Urinary bladder (tissue), 4 donors: ENCODE data around the gene PATJ. TPM values are rescaled to one million over a fixed set of nuclear protein-coding genes. Genes with fewer than 3 reads are reported as not detected.
"Not testable (repeated sequence)": the region's sequence is repeated elsewhere in the genome, so short reads cannot be mapped to it uniquely, and the experiment has no call there.

ENCODE experiments used
- DNase-seq: peaks from one replicate; pipeline ENCODE4 v3.0.0-alpha.2; 2015; ENCODE audit errors: extremely low spot score
- H3K27ac ChIP-seq: one replicate; pipeline ENCODE4 v1.5.1; 2013; ENCODE audit warnings: low read depth, mild to moderate bottlenecking, moderate library complexity
- H3K36me3 ChIP-seq: one replicate; pipeline ENCODE4 v1.6.1; 2013; ENCODE audit warnings: mild to moderate bottlenecking, moderate library complexity; ENCODE audit not compliant: insufficient read depth
- H3K4me1 ChIP-seq: one replicate; pipeline ENCODE4 v1.6.1; 2013; ENCODE audit warnings: mild to moderate bottlenecking, moderate library complexity; ENCODE audit not compliant: insufficient read depth
- H3K4me3 ChIP-seq: one replicate; pipeline ENCODE4 v1.5.1; 2013; ENCODE audit warnings: low read depth, low read length
- WGBS: extraction: QIAGEN DNeasy Blood & Tissue Kit; methylation state at CpG from one replicate; pipeline ENCODE4 v1.1.7; 2013; 5-methylcytosine and 5-hydroxymethylcytosine counted together
- polyA plus RNA-seq: library from polyadenylated mRNA; stranded (reverse); fragments of 200-250 nt; gene quantifications from one replicate; pipeline ENCODE4 v1.2.3, GENCODE V29; 2013
- total RNA-seq: library from RNA; depleted of rRNA; stranded (reverse); fragments of >200 nt; gene quantifications from one replicate; pipeline ENCODE4 v1.2.3, GENCODE V29; 2014
- donor health status: healthy with polysubstance abuse.
- donor health status: healthy.

Gene PATJ
- total and polyA plus RNA-seq, 2 donors, result 6.6 to 33.1 TPM

DNA sequence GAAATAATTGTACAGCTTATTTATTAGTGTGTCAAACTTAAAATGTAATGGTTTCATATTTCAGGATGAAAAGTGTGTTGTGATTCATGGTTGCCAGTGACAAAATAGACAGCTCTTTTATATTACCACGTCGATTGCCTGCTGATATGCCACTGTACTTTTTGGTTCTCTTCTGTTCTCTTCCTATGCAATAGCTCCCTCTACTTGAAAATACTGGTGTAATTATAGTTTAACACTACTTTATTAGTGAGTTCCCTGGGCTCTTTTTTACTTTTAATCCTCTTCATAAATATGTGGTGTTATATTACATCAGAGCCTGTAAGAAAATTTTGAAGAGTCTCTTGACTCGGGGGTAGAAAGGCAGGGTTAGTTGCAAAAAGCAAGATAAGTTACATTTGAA, 111.3 kb downstream of the PATJ start:
- H3K4me1 ChIP-seq, result no peaks in the 10 kb centered on the region
- WGBS, result 17% methylated on average over 3 of the region's 3 CpGs
- H3K36me3 ChIP-seq, result peaks cover 3% of the 10 kb centered on the region
- H3K4me3 ChIP-seq, result no peak overlapping the region
- no peak overlapping the region for H3K27ac ChIP-seq
- no peak for DNase-seq

DNA sequence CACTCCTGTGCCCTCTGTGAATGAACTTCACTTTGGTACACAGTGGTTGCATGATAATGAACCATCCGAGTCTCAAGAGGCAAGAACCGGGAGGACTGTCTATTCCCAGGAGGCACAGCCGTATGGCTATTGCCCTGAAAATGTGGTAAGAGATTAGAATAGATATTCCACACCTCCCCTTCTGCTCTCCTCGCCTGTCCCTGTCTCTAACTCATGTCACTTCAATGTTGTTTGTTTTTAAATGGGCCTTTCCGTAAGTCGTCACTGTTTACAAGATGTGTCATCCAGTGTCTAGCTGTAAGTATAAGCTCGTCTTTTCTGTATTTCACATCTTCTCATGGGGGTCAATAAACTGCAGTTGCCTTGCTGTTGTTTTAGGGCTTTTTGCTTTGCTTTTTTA, 122.2 kb downstream of the PATJ start:
- Histone ChIP-seq H3K4me1 (no peaks in the 10 kb centered on the region), H3K27ac (no peak overlapping the region), H3K4me3 (no peak overlapping the region), H3K36me3 (no peaks in the 10 kb centered on the region)
- WGBS, result 76% methylated on average over 7 of the region's 7 CpGs
- DNase-seq, result no peak

GRCh38 chr1:61865646-61866220, 123.5 kb downstream of the PATJ start:
- no peak overlapping the region for H3K27ac ChIP-seq
- H3K36me3 ChIP-seq, result no peaks in the 10 kb centered on the region
- DNase-seq, result no peak
- H3K4me3 ChIP-seq, result no peak overlapping the region
- no peaks in the 10 kb centered on the region for H3K4me1 ChIP-seq
- WGBS, result 87% methylated on average over 4 of the region's 4 CpGs

GRCh38 chr1:61869691-61870109, 127.4 kb downstream of the PATJ start:
- WGBS, result 90% methylated on average over 14 of the region's 14 CpGs
- Histone ChIP-seq H3K27ac (no peak overlapping the region), H3K4me1 (no peaks in the 10 kb centered on the region), H3K36me3 (no peaks in the 10 kb centered on the region), H3K4me3 (no peak overlapping the region)
- no peak for DNase-seq

- Histone ChIP-seq H3K4me3 (no peak overlapping the region), H3K4me1 (no peaks in the 10 kb centered on the region), H3K36me3 (no peaks in the 10 kb centered on the region), H3K27ac (no peak overlapping the region)
- no peak for DNase-seq
- WGBS, result 79% methylated on average over 3 of the region's 3 CpGs
Observed at GRCh38 chr1:61872206-61872605, 129.9 kb downstream of the PATJ start.

- no peak overlapping the region for H3K27ac ChIP-seq
- H3K36me3 ChIP-seq, result no peaks in the 10 kb centered on the region
- DNase-seq, result no peak
- H3K4me3 ChIP-seq, result no peak overlapping the region
- H3K4me1 ChIP-seq, result no peaks in the 10 kb centered on the region
- WGBS, result 98% methylated on average over 2 of the region's 2 CpGs
Observed at GRCh38 chr1:61873581-61873980, 131.3 kb downstream of the PATJ start.

- no peaks in the 10 kb centered on the region for H3K4me1 ChIP-seq
- H3K27ac ChIP-seq, result no peak overlapping the region
- no peaks in the 10 kb centered on the region for H3K36me3 ChIP-seq
- 95% methylated on average over 1 of the region's 1 CpG for WGBS
- no peak for DNase-seq
- H3K4me3 ChIP-seq, result no peak overlapping the region
Observed at GRCh38 chr1:61873994-61874393, 131.7 kb downstream of the PATJ start.

DNA sequence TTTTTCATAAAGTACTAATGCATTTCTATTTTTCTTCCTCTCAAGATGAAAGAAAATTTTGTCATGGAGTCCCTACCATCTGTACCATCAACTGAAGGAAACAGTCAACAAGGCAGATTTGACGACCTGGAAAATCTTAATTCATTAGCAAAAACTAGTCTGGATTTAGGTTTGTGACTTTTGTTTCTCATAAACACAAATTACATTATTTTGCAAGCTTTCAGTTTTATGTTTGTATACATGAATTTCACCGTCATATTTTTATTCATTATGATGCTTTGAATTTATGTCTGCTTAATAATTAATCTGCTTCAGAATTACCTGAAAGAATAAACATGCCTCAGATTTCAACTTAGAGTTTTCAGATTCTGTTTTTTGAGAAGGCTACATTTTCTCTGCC, 132.9 kb downstream of the PATJ start:
- H3K36me3 ChIP-seq, result no peaks in the 10 kb centered on the region
- no peak overlapping the region for H3K4me3 ChIP-seq
- H3K27ac ChIP-seq, result no peak overlapping the region
- WGBS, result 93% methylated on average over 2 of the region's 2 CpGs
- no peak for DNase-seq
- no peaks in the 10 kb centered on the region for H3K4me1 ChIP-seq

- H3K36me3 ChIP-seq, DNase-seq, H3K4me3 ChIP-seq, H3K4me1 ChIP-seq, H3K27ac ChIP-seq: not testable (repeated sequence)
- WGBS, result 84% methylated on average over 5 of the region's 5 CpGs
Observed at GRCh38 chr1:61879887-61880474, 137.7 kb downstream of the PATJ start.

DNA sequence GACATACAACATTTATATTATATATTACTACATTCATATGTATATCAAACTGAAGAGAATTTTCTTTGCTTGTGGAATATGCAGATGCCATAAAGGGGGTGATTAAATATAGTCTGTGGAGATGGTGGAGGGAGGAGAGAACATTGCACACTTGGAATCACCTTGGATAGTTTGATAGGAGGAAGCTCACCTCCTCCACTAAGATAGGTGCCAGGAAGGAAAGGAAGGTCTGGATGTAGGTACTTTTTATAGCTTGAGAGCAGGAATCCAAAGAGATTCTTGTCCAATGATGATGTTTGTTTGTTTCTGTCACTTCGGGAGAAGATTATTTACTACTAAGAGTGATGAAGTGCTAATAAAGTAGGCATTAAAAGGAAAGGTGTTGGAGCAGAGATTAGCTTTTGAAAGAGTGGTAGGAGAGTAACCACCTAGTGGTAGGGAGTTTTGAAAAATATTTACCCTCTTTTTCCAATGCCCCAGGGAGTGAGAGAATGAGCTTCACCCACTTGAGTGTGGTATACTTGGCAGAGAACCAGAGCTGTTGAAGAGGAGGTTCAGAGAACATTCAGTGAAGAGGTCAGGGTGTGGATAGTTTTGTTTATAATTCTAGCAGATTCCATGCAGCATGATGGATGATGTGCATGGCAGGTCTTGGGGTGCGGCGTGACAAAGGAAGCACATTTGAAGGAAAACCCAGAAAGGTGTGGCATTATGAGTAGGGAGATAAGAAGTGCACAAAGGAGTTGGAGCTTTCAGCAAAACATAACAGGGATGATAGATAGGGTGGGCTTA, 145.0 kb downstream of the PATJ start:
- DNase-seq, result no peak
- WGBS, result 64% methylated on average over 3 of the region's 3 CpGs
- Histone ChIP-seq H3K4me1 (no peaks in the 10 kb centered on the region), H3K36me3 (no peaks in the 10 kb centered on the region), H3K4me3 (no peak overlapping the region), H3K27ac (no peak overlapping the region)

GRCh38 chr1:61887931-61888564, 145.8 kb downstream of the PATJ start:
- 56% methylated on average over 7 of the region's 7 CpGs for WGBS
- no peak overlapping the region for H3K27ac ChIP-seq
- no peak for DNase-seq
- no peaks in the 10 kb centered on the region for H3K4me1 ChIP-seq
- H3K36me3 ChIP-seq, result no peaks in the 10 kb centered on the region
- no peak overlapping the region for H3K4me3 ChIP-seq

GRCh38 chr1:61888808-61889207, 146.5 kb downstream of the PATJ start:
- 95% methylated on average over 1 of the region's 1 CpG for WGBS
- no peaks in the 10 kb centered on the region for H3K4me1 ChIP-seq
- H3K36me3 ChIP-seq, result no peaks in the 10 kb centered on the region
- no peak overlapping the region for H3K27ac ChIP-seq
- no peak for DNase-seq
- H3K4me3 ChIP-seq, result no peak overlapping the region

DNA sequence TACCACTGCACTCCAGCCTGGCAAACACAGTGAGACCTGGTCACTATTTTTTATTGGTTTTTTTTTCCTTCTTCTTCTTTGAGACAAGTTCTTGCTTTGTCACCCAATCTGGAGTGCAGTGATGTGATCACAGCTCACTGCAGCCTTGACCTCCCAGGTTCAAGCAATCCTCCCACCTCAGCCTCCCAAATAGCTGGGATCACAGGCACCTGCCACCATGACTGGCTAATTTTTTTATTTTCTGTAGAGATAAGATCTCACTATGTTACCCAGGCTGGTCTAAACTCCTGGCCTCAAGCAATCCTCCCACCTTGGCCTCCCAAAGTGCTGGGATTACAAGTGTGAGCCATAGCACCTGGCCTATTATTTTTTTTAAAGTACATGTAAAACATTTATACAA, 148.2 kb downstream of the PATJ start:
- DNase-seq, H3K36me3 ChIP-seq, H3K4me1 ChIP-seq, H3K27ac ChIP-seq, H3K4me3 ChIP-seq: not testable (repeated sequence)

- 71% methylated on average over 2 of the region's 2 CpGs for WGBS
- no peak for DNase-seq
- Histone ChIP-seq H3K4me3 (no peak overlapping the region), H3K27ac (no peak overlapping the region), H3K4me1 (no peaks in the 10 kb centered on the region), H3K36me3 (no peaks in the 10 kb centered on the region)
Observed at GRCh38 chr1:61892977-61893376, 150.7 kb downstream of the PATJ start.
